PC-9 (cell line): ENCODE measurements around the gene CLPSL2. TPM values are rescaled to one million over a fixed set of nuclear protein-coding genes. Genes with fewer than 3 reads are reported as not detected.

ENCODE experiments used
- BruUV-seq: library from RNA; stranded (reverse); fragments of 400-500 nt; replicated peaks from 2 replicates; lab custom pipeline; 2021; lab: Mats Ljungman, UMichigan
- CTCF ChIA-PET: fragments of 300-600 bp; sonication (Branson Sonifier 250); formaldehyde crosslinking; loops from one replicate; lab custom pipeline; 2022; ENCODE audit warnings: antibody characterized with exemption; lab: Charles Lee
- POLR2A ChIA-PET: fragments of 300-600 bp; sonication (Branson Sonifier 250); formaldehyde crosslinking; loops from one replicate; lab custom pipeline; 2022; ENCODE audit warnings: antibody characterized with exemption; ENCODE audit not compliant: unreplicated experiment; lab: Charles Lee
- DNase-seq, 2 experiments: peaks; one replicate each; pipeline versions ENCODE4 v3.0.0 to v3.0.0-alpha.2; 2015 to 2022; ENCODE audit warnings: mixed read lengths in 1 of 2
- H2AFZ ChIP-seq: fragments of 200-600 bp; sonication (generic); 2 replicates; pipeline ENCODE4 v1.8.1; 2017; ENCODE audit warnings: antibody characterized with exemption
- H3F3A ChIP-seq: fragments of 200-600 bp; sonication (generic); 2 replicates; pipeline ENCODE4 v1.8.1; 2017; ENCODE audit warnings: antibody characterized with exemption, mild to moderate bottlenecking, low read depth; ENCODE audit not compliant: insufficient read depth
- H3K27ac ChIP-seq: fragments of 200-600 bp; sonication (generic); 2 replicates; pipeline ENCODE4 v1.6.1; 2016; ENCODE audit warnings: mixed run types
- H3K27me3 ChIP-seq: fragments of 200-600 bp; sonication (generic); 2 replicates; pipeline ENCODE4 v1.6.1; 2016; ENCODE audit warnings: low read depth, mixed run types; ENCODE audit not compliant: insufficient read depth
- H3K36me3 ChIP-seq: fragments of 200-600 bp; sonication (generic); 2 replicates; pipeline ENCODE4 v1.6.1; 2016; ENCODE audit warnings: low read depth, mixed run types
- H3K4me1 ChIP-seq: fragments of 200-600 bp; sonication (generic); replicated peaks from 2 replicates; pipeline ENCODE4 v1.6.1; 2016; ENCODE audit warnings: mixed run types; ENCODE audit not compliant: insufficient read depth
- H3K4me2 ChIP-seq: fragments of 200-600 bp; sonication (generic); 2 replicates; pipeline ENCODE4 v1.6.1; 2017; ENCODE audit warnings: mixed run types
- H3K4me3 ChIP-seq: fragments of 200-600 bp; sonication (generic); 2 replicates; pipeline ENCODE4 v1.6.1; 2016; ENCODE audit warnings: mixed run types
- H3K79me2 ChIP-seq: fragments of 200-600 bp; sonication (generic); 2 replicates; pipeline ENCODE4 v1.6.1; 2017; ENCODE audit warnings: low read depth, mixed run types
- H3K9me2 ChIP-seq: fragments of 200-600 bp; sonication (generic); 2 replicates; pipeline ENCODE4 v1.8.1; 2017; ENCODE audit warnings: mild to moderate bottlenecking; ENCODE audit not compliant: insufficient read depth
- H3K9me3 ChIP-seq: fragments of 200-600 bp; sonication (generic); 2 replicates; pipeline ENCODE4 v1.8.1; 2016; ENCODE audit warnings: low read depth; ENCODE audit not compliant: insufficient read depth
- H4K20me1 ChIP-seq: fragments of 200-600 bp; sonication (generic); 2 replicates; pipeline ENCODE4 v1.8.1; 2017; ENCODE audit not compliant: insufficient read depth
- EZH2 ChIP-seq: fragments of 200-600 bp; sonication (generic); IDR thresholded peaks from 2 replicates; pipeline ENCODE4 v1.8.0; 2017; ENCODE audit warnings: antibody characterized with exemption, low read depth
- intact Hi-C: fragments of 100-400 bp; cut with micrococcal nuclease; formaldehyde crosslinking; loops from one replicate; pipeline ENCODE4 v1.10.0; 2022; ENCODE audit not compliant: unreplicated experiment
- total RNA-seq: library from RNA; stranded (reverse); gene quantifications from 2 replicates; pipeline ENCODE4 v1.2.3, GENCODE V29; 2021
- TF ChIP-seq, protein P1 (sequence below): fragments of 200-600 bp; sonication (generic); conservative IDR thresholded peaks from 2 replicates; pipeline ENCODE4 v1.6.1; 2017; ENCODE audit warnings: mixed run types, antibody characterized with exemption, mild to moderate bottlenecking, moderate library complexity

Gene CLPSL2
- total RNA-seq, 1 experiment from 2014 or later: 0.76 TPM

DNA sequence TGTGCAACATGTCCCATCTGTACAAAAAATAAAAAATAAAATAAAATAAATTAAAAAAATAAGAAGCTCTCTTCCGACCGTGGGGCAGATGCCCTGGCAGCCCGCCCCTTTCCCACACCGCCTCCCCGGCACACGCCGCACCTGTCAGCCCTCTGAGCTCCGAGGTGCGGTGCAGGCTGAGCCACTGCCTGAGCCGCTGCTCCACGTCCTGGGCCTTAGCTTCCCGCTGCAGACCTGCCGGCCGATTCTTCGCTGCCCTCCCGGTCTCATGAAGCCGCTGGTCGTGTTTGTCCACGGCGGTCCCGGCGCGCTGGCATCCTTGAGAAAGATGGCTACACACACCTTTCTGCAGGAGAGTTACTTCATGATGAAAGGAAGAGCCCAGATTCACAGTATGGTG, 10.7 kb upstream of the CLPSL2 start:
- no peak for DNase-seq
- Histone ChIP-seq H2AFZ (no peak overlapping the region), H3K9me3 (no peaks in the 10 kb centered on the region), H3K4me1 (no peaks in the 10 kb centered on the region), H3K9me2 (no peaks in the 10 kb centered on the region), H3K27me3 (peaks cover 8% of the 10 kb centered on the region; the same call in 1 of the 2 replicates), H3K4me2 (no peak overlapping the region), H3K79me2 (no peaks in the 10 kb centered on the region), H3K27ac (no peak overlapping the region), H3K4me3 (no peak overlapping the region), H3K36me3 (no peaks in the 10 kb centered on the region), H3F3A (0 out of 2 replicates have a peak, but pooled peaks cover 4% of the 10 kb centered on the region), H4K20me1 (no peaks in the 10 kb centered on the region)
- ChIA-PET CTCF (no interaction called here), POLR2A (no interaction called here)
- TF ChIP-seq, protein P1, sequence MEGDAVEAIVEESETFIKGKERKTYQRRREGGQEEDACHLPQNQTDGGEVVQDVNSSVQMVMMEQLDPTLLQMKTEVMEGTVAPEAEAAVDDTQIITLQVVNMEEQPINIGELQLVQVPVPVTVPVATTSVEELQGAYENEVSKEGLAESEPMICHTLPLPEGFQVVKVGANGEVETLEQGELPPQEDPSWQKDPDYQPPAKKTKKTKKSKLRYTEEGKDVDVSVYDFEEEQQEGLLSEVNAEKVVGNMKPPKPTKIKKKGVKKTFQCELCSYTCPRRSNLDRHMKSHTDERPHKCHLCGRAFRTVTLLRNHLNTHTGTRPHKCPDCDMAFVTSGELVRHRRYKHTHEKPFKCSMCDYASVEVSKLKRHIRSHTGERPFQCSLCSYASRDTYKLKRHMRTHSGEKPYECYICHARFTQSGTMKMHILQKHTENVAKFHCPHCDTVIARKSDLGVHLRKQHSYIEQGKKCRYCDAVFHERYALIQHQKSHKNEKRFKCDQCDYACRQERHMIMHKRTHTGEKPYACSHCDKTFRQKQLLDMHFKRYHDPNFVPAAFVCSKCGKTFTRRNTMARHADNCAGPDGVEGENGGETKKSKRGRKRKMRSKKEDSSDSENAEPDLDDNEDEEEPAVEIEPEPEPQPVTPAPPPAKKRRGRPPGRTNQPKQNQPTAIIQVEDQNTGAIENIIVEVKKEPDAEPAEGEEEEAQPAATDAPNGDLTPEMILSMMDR: no peak
- no peak for TF ChIP-seq EZH2
- intact Hi-C loops: no loop called here
- no TSS peak for BruUV-seq

DNA sequence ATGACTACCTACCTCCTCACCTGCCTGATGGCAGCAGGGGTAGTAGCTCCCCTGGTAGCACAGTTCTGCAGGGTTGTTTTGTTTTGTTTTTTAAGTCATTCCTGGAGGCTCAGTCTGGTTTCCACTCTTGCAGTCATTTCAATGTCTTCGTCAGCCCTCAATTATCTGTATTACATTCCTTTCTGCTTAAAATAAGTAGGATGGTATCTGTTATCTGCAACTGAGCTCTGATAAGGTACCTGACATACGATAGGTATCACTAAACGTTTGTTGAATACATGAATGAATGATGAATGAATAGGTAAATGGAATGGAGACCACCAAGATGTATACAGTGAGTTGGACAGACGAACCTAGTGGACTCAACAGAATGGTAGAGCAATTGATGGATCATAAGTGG, 7.2 kb upstream of the CLPSL2 start:
- intact Hi-C loops: no loop called here
- H3K4me2 ChIP-seq: no peak overlapping the region
- H3K27me3 ChIP-seq: peaks cover 7% of the 10 kb centered on the region; the same call in 1 of the 2 replicates
- no peaks in the 10 kb centered on the region for H3K36me3 ChIP-seq
- BruUV-seq: no TSS peak
- H4K20me1 ChIP-seq: no peaks in the 10 kb centered on the region
- H3K9me3 ChIP-seq: no peaks in the 10 kb centered on the region
- no peak for TF ChIP-seq EZH2
- TF ChIP-seq, protein P1: no peak
- H3K27ac ChIP-seq: no peak overlapping the region
- 0 out of 2 replicates have a peak, but pooled peaks cover under 1% of the 10 kb centered on the region for H3F3A ChIP-seq
- H3K4me3 ChIP-seq: no peak overlapping the region
- no peaks in the 10 kb centered on the region for H3K79me2 ChIP-seq
- DNase-seq: no peak
- no peaks in the 10 kb centered on the region for H3K9me2 ChIP-seq
- no peak overlapping the region for H2AFZ ChIP-seq
- H3K4me1 ChIP-seq: no peaks in the 10 kb centered on the region
- POLR2A ChIA-PET: no interaction called here
- CTCF ChIA-PET: interaction anchor here (0.6 kb wide), 1 partner anchor 221 kb away, joined by 3 read pairs; no protein-coding TSS in a partner anchor

DNA sequence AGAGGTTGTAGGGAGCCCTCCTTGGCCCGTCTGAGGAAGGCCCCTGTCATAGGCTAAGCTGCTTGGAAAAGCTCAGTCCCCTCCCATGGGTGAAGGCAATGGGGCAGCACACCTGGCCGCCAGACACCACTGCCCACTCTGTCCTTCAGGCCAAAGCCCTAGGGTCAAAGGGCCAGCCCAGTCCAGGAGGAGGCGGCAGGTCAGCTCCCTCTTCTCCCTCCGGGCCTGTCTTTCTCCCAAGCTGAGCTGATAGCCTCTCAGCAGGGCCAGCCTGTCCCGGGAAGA, 5.1 kb upstream of the CLPSL2 start:
- CTCF ChIA-PET: interaction anchor here (0.6 kb wide), 1 partner anchor 12 kb away, joined by 5 read pairs; no protein-coding TSS in a partner anchor
- Histone ChIP-seq H3K9me3 (no peaks in the 10 kb centered on the region), H3K27me3 (no peaks in the 10 kb centered on the region), H4K20me1 (no peaks in the 10 kb centered on the region), H3K79me2 (no peaks in the 10 kb centered on the region), H3K4me2 (no peak overlapping the region), H3K4me1 (no peaks in the 10 kb centered on the region; the same call in 1 of the 2 replicates), H2AFZ (no peak overlapping the region), H3K36me3 (no peaks in the 10 kb centered on the region), H3F3A (0 out of 2 replicates have a peak, but pooled peaks cover 8% of the 10 kb centered on the region), H3K27ac (no peak overlapping the region), H3K9me2 (no peaks in the 10 kb centered on the region), H3K4me3 (no peak overlapping the region)
- no peak for DNase-seq
- no TSS peak for BruUV-seq
- POLR2A ChIA-PET: no interaction called here
- TF ChIP-seq, protein P1: no peak
- TF ChIP-seq EZH2: no peak
- intact Hi-C loops: no loop called here
